HG02981 (cell line): ENCODE measurements around the gene IRAG1.

ENCODE experiments used
- ATAC-seq: cut with Tn5 transposase; IDR thresholded peaks from one replicate; pipeline ENCODE4 v1.9.1; 2021; ENCODE audit warnings: mild to moderate bottlenecking, moderate library complexity; ENCODE audit not compliant: unreplicated experiment

The IRAG1 gene, protein sequence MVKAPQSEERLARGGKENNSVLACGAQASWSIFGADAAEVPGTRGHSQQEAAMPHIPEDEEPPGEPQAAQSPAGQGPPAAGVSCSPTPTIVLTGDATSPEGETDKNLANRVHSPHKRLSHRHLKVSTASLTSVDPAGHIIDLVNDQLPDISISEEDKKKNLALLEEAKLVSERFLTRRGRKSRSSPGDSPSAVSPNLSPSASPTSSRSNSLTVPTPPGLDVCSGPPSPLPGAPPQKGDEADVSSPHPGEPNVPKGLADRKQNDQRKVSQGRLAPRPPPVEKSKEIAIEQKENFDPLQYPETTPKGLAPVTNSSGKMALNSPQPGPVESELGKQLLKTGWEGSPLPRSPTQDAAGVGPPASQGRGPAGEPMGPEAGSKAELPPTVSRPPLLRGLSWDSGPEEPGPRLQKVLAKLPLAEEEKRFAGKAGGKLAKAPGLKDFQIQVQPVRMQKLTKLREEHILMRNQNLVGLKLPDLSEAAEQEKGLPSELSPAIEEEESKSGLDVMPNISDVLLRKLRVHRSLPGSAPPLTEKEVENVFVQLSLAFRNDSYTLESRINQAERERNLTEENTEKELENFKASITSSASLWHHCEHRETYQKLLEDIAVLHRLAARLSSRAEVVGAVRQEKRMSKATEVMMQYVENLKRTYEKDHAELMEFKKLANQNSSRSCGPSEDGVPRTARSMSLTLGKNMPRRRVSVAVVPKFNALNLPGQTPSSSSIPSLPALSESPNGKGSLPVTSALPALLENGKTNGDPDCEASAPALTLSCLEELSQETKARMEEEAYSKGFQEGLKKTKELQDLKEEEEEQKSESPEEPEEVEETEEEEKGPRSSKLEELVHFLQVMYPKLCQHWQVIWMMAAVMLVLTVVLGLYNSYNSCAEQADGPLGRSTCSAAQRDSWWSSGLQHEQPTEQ

DNA sequence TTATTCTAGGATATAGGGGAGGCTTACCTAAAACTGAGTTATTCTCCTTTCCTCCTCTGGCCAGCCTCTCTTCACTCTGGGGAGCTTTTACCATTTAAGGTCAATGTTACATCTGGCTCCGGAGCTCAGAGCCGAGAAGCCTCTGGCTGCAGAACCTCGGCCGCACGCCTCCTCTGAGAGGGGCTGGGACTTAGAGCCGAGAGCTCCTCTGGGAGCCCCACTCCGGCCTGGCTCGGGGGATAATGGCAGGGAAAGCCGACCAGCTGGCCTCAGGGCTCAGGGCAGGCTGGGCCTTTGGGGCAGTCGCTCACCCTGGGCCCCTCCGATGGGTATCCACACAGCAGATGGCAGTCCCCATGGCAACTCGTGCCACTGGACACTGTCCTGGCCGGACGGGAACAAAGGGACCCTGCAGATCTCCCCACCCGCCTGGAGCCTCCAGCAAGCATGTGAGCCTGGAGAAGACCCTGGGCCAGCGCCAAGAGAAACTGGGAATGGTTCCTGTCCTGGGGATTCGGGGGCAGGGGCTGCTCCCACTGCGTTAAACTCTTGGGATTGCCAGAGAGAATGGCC lies at the start of gene IRAG1:
IRAG1 (minus strand) TSS at position 247 of the 573 bp plus-strand sequence; CDS start at position 94, 153 bp downstream.
- no peak for ATAC-seq

DNA sequence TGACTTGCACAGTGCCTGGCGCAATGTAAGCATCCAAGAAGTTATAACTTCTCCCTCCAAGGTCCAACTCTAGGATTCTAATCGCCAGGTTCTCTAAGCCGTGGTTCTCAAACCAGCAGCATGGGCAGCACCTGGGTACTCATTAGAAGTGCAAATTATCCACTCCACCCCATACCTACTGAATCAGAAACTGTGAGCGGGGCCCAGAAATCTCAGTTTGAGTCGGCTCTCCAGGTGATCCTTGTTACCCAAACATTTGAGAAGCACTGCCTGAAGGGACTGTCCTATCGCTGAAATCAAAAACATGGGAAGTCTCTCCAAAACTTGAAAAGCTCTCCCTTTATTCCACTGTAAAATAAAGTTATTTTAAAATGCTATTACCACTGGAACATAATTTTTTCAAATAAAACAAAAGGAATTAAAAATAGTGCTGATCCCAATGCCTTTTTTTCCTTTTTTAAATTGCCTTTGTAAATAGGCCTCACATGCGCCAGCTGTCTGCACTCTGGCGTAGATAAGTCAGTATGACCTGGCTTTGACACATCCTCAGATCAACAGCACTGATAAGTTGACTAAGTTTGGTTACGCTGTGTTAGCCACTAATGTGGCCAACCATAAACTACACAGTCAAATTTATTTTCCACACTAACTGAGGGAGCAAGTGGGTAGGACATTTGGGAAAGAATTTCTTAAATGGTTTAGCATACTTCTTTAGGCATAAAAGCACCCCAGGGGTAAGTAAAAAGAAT lies 49.1 kb upstream of the IRAG1 start:
- no peak for ATAC-seq

DNA sequence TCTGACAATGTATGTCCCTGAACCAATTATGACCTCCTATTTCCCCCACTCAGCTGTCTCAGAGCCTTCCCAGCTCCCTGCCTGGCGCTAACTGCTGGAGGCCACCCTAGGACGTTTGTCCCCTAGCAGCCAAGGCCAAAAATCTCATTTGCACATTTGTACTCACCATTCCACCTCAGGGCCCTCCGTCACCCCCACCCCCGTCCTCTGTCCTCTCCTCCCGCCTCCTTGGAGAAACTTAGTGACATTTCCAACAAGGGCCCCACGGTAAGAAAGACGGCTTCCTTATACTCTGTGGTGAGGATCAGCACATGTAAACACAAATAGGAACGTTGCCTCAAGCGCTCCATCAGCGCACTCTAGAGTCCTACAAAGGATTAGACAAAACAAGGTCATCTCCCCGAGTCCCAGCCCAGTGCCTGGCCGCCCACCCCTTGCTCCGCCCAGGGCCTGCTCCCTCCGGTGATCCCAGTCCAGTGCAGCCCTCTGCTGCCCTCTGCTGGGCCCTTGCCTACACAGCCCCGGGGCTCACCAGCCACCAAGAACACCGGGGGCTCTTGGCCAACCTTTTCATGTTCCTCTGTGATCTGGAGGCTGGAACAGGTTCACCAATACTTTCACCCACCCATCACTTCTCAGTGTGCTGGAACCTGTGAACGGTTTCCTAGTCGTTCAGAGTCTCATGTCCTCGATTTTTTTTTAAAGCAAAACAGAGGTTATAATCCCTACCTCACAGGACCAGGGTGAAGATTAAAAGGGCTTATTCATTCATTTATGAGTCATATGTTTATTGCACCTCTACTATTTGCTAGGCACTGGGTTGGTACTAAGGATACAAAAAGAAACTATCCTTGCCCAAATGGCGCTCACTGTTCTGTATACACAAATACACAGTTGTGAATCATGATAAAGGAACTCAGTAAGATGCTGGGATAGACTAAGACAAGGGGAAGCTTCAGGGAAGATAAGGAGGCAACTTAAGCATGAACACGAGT lies 42.2 kb upstream of the IRAG1 start:
- ATAC-seq: peak; percentile 97

DNA sequence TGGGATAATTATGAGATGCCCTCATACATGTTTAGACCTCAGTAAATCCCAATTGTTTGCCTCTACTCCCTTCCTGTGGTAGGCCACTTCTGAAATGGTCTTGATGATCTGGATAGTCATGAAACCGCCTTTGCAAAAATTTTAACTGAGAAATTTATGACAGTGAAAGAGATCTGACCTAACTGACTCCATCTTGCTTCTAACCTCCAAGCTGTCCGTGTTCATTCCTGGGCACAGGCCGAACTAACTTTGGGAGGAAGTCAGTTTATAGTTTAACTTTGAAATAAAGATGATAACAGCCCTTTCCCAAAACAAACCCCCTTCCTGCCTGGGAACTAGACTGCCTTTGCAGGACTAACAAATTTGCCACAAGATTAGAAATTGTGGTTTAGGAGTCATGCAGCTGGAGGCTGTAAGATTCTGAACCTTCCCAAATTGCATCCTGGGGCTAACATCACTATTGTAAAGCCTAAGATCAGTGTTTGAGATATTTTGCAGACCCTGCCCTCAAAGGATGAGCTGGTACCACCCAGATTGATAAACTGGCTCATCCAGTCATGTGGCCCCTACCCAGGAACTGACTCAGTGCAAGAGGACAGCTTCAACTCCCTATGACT lies 37.6 kb upstream of the IRAG1 start:
- ATAC-seq: no peak

DNA sequence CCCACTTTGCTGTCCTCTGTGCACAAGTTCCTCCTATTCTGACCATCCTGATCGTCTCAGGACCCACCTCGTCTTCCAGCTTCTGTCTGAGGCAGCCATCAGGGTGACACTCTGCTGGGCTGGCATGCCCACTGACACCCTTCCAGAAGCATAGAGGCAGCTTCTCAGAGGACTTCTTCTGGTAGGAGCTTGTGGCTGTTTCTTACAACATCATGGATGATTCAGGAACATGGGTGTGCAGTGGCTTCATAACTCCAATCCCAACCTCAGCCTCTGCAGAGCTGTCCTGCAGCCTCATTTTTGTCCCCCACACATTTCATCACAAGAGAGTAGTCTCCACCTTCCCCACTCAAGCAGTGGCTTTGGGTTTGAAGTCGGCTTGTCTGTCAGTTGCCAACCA lies 36.6 kb upstream of the IRAG1 start:
- no peak for ATAC-seq

DNA sequence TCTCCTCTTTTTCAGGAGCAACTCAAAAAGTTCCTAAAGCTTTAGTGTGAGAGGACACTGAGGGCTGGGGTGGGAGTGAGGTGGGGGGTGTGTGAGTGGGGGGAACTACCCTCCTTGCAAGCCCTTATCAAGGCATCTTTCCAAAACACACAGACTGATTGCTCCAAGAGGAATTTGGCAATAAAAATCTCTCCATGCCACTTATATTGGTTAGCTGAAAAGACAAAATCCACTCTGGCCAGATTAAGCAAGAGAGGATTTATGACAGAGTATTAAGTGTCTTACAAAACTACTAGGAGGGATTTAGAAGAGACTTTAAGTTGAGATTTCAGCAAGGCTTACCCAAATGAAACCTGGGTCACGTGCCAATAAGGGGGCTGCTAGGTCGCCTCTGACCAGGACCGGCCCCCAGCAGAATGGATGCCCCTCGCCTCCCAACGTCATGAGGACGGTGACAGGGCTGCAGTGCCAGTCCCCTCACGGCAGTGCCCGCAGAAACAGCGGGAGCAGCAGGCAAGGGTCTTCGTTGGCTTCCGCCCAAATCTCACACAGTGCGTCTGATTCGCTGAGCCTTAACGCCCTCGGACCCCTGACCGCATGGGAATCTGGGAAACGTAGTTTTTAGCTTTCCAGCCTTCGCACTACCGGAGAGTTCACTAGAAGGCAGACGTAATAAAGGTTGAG lies 35.4 kb upstream of the IRAG1 start:
- no peak for ATAC-seq

DNA sequence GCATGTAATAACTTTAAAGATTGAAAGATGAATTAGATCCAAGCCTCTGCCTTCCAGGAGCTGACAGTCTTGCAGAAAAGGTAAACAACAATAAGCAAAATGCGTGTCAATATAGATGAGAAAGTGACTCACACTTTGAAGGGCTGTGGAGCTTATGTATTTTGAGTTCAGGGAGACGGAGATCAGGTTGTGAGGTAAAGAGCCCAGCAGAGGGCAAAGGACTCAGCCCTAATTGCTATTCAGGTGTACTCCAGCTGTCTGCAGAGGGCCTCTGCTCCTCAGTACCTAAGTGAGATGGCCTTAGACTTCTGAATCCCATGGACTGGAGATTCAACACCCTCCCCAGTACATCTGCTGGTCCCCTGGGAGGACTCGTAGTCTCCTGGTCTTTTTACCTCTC lies 34.6 kb upstream of the IRAG1 start:
- ATAC-seq: no peak

DNA sequence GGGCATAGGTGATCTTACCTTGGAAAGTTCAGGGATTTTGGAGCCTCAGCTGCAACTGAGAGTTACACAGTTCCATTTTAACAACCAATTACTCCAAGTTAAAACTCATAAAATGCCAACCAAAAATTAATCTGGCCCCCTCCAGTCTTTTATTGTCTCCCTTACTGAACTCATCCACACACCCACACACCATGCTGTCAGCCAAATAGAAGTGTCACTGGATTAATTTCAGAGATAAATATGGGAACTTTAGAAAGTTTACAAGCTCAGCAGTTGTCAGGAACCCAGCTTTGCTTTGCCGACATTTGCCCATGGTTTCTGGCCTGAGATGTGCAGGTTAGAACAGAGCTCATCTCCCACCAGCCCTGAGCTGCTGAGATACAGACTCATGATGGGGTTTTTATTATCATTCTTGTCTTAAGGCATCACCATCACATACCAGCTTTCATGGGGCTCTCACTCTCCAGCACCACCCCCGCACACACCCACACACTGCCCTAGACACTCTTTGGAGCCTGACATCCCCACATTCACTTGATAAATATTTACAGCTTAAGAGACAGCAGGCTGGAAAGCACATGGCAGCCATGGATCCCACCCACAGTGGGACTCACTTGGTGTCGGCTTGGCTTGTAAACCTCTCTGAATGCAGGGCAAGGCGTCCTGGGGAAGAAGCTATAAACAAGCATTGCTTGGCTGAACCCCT lies 33.7 kb upstream of the IRAG1 start:
- no peak for ATAC-seq

DNA sequence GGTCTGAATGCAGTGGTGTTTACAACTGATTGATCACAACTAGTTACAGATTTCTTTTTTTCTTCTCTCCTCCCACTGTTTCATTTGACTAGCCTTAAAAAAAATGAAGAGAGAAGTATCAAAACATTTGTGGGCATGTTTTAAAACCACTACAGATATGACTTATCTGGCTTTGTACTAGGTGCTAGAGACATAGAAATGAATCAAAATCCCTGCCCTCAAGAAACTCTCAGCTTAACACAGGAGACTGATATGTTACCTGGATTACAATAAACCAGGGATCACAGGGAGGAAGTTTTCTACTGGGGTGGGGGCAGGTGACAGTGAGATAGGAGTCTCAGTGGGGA lies 32.3 kb upstream of the IRAG1 start:
- no peak for ATAC-seq

DNA sequence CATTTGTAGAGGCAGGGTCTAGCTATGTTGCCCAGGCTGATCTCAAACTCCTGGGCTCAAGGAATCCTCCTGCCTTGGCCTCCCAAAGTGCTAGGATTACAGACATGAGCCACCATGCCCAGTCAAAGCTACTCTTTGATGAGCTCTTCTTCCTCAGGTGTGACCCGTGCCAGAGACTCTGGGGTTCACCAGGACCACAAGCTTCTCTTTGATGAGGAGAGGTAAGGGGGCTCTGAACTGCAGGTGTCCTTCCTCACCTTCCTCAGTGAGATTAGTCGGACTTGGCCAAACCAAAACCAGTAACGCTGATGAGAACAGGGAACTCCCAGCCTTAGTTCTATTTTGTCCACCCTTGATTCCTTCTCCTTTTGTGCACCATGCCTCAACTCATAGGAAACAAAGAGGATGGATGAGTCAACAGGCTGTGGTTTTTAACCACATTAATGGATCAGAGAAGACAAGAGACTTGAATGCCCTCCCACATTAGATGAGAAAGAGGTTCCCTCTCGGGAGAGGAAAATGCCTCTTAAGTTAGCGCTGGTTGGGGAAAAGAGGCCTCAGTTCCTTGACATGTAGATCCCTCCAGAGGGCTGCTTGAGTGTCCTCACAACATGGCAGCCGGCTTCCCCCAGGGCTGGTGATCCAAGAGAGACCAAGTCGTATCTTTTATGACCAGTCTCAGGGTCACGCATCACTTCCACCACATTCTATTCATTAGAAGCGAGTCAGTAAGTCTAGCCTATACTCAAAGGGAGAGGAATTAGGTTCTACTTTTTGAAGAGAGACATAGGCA lies 31.8 kb upstream of the IRAG1 start:
- ATAC-seq: no peak

DNA sequence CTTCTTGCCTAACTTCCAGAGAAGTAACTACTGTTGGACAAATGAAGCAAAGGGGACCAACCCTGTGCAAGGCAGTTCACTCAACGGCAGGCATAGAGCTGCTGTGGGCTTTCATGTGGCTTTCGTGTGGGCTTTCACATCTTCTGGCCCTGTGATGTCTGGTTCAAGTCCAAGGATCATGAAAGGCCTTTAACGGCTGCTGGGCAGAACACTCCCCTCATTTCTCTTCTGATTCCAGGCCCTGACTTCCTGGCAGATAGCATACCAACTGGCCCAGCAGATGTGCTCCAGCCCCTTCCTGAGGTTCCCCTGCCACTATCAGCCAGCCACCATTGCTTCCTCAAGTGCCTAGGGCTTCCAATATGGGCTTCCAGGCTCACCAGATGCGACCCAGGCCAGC lies 28.8 kb upstream of the IRAG1 start:
- ATAC-seq: no peak

DNA sequence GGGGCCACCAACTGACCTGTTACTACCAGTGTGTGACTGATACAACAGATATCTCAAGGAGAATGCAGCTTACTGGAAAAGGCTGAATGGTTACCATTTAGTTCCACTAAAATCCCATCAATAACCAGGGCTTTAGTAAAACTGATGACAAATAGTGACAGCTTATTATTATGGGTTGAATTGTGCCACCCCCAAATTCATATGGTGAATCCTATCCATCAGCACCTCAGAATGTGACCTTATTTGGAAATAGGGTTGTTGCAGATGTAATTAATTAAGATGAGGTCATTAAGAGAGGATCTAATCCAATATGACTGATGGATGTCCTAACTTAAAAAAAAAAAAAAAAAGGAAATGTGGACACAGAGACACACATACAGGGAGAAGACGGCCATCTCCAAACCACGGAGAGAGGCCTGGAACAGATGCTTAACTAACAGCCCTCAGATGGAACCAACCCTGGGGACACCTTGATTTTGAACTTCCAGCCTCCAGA lies 27.4 kb upstream of the IRAG1 start:
- no peak for ATAC-seq

DNA sequence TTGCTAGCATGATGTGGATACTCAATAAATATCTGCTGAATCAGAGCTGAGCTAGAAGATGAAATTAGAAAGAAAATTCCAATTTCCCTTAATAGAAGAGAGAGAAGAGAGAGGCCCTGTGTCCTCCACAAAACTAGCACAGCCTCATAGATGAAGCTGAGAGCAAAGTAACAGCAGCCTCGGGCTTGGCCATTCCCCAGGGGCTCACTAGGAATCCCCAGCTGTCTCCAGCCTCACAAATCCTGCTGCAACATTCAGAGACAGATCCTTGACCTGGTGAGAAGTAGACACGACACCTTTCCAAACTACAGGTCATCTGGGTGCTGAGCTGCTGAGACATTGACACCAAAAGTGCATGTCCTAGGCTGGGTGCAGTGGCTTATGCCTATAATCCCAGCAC lies 26.1 kb upstream of the IRAG1 start:
- no peak for ATAC-seq

DNA sequence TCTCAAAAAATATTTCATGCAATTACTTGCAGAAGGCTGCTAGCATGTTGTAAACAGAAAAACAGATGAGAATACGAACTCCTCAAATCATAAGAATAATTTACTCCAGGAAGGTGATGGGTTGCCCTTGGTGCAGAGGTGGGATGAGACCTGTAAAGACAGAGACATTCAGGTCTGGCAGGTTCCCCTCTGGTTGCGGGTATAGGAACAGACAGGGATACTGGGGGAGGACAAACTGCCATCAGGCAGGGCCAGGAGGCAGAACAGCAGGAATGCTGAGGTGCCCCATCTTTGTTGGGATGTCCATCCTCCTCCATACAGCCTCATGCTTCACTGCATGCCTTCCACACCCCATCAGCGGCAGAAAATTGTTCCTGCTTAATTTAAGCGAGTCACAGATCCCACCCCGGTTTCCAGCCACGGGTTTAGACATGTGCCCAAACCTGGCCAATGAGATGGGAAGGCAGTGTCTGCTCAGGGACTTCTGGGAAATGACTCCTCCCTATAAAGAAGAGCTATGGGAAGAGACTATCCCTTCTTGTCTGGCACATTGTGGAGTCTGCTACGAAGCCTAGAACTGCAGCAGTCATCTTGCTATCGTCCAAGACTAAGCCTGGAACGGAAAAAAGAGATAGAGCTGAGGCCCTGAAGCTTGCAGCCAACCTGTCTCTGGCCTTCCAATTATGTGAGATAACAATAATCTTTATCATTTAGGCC lies 23.1 kb upstream of the IRAG1 start:
- no peak for ATAC-seq

DNA sequence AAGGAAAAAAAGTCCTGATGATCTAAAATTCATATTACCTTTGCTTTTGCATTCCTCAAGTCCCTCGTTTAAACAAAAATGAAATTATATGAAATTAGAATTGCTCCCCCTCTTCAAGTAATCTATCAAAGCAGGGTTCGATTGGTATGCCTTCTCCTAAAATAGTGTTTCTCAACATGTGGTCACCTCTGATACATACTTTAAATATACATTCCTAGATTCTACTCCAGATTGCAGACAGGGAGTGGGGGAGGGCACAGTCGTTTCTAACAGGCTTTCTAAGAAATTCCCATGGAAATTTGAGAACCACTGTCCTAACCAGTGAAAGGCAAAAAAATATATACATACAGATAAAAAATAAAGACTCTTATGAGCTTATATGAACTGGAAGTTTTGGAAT lies 22.6 kb upstream of the IRAG1 start:
- no peak for ATAC-seq

DNA sequence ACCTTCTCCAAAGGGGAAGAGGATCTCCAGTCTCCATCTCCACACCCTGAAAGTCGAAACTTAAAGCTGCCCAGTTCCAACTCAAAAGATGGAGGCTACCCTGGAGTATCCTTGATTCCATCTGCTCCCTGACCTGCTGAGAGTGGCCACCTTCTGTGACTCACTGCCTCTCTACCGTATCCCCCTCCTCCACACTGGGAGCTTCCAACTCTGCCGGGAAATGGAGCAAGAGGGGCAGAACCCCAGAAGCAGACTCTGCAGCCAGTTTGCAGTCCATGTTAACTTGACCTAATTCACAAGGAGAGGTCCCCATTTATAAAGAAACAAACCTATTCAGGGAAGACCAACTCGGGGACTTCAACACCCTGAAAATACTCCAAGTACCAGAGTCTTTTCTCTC lies 22.0 kb upstream of the IRAG1 start:
- ATAC-seq: no peak
